Caco-2 (cell line): Measurements from ENCODE around the gene SMYD3. TPM values are rescaled to one million over a fixed set of nuclear protein-coding genes. Genes with fewer than 3 reads are reported as not detected.
"Not testable (repeated sequence)": the region's sequence is repeated elsewhere in the genome, so short reads cannot be mapped to it uniquely, and the experiment has no call there.

Experiments
- BruUV-seq: library from RNA; stranded (reverse); fragments of 400-500 nt; replicated peaks from 2 replicates; lab custom pipeline; 2021; lab: Mats Ljungman, UMichigan
- CTCF ChIA-PET: fragments of 300-600 bp; sonication (Branson Sonifier 250); formaldehyde crosslinking; loops from one replicate; lab custom pipeline; 2022; ENCODE audit warnings: antibody characterized with exemption; lab: Charles Lee
- POLR2A ChIA-PET: fragments of 300-600 bp; sonication (Branson Sonifier 250); formaldehyde crosslinking; loops from one replicate; lab custom pipeline; 2022; ENCODE audit warnings: antibody characterized with exemption; lab: Charles Lee
- DNase-seq, 2 experiments: peaks; one replicate each; pipeline versions ENCODE4 v3.0.0 to v3.0.0-alpha.2; 2020 to 2022
- H3K27me3 ChIP-seq: replicated peaks from 2 replicates; pipeline ENCODE4 v1.6.0; 2011; ENCODE audit warnings: low read length; ENCODE audit not compliant: control insufficient read depth, insufficient read depth
- H3K36me3 ChIP-seq: 2 replicates; pipeline ENCODE4 v1.5.1; 2011; ENCODE audit warnings: low read length; ENCODE audit not compliant: control insufficient read depth, insufficient read depth
- H3K4me1 ChIP-seq: fragments of 250-450 bp; sonication (Bioruptor Pico); 2 replicates; pipeline ENCODE4 v1.5.1; 2020; ENCODE audit warnings: mild to moderate bottlenecking
- H3K4me3 ChIP-seq: 2 replicates; pipeline ENCODE4 v1.5.1; 2011; ENCODE audit warnings: low read depth, mild to moderate bottlenecking, control low read depth, low read length
- H3K9me3 ChIP-seq: fragments of 250-450 bp; sonication (Bioruptor Pico); 2 replicates; pipeline ENCODE4 v1.5.1; 2020; ENCODE audit warnings: mild to moderate bottlenecking, moderate library complexity
- H3K27ac Mint-ChIP-seq: one replicate; pipeline ENCODE4 v1.8.0; 2022; ENCODE audit warnings: mixed read lengths; ENCODE audit not compliant: unreplicated experiment
- H3K27me3 Mint-ChIP-seq: one replicate; pipeline ENCODE4 v1.8.0; 2022; ENCODE audit warnings: mixed read lengths; ENCODE audit not compliant: insufficient read depth, unreplicated experiment
- H3K36me3 Mint-ChIP-seq: one replicate; pipeline ENCODE4 v1.8.0; 2022; ENCODE audit warnings: mild to moderate bottlenecking, mixed read lengths; ENCODE audit not compliant: insufficient read depth, unreplicated experiment
- H3K4me1 Mint-ChIP-seq: one replicate; pipeline ENCODE4 v1.8.0; 2022; ENCODE audit warnings: low read depth, mixed read lengths; ENCODE audit not compliant: unreplicated experiment
- H3K4me3 Mint-ChIP-seq: one replicate; pipeline ENCODE4 v1.8.0; 2022; ENCODE audit warnings: mild to moderate bottlenecking, moderate library complexity, mixed read lengths; ENCODE audit not compliant: unreplicated experiment
- H3K9me3 Mint-ChIP-seq: one replicate; pipeline ENCODE4 v1.8.0; 2022; ENCODE audit warnings: mixed read lengths; ENCODE audit not compliant: unreplicated experiment
- CTCF ChIP-seq, 2 experiments: fragments of 200-600 bp in 1 of 2; IDR thresholded peaks; 1 replicate in 1 of 2; 2 replicates in 1 of 2; pipeline versions ENCODE4 v1.5.1 to v1.8.0; 2011 to 2022; ENCODE audit warnings: antibody characterized with exemption in 1 of 2, control low read depth in 1 of 2, inconsistent platforms in 1 of 2, low read depth in 1 of 2, low read length in 1 of 2, mild to moderate bottlenecking in 1 of 2, moderate library complexity in 1 of 2; ENCODE audit not compliant: insufficient read depth in 1 of 2, severe bottlenecking in 1 of 2, unreplicated experiment in 1 of 2
- intact Hi-C: fragments of 100-400 bp; cut with micrococcal nuclease; formaldehyde crosslinking; loops from one replicate; pipeline ENCODE4 v1.10.0; 2022; ENCODE audit not compliant: unreplicated experiment
- total RNA-seq: library from RNA; stranded (reverse); gene quantifications from 2 replicates; pipeline ENCODE4 v1.2.3, GENCODE V29; 2022

SMYD3 gene
- total RNA-seq, 1 experiment from 2014 or later: 33.0 TPM

- TF ChIP-seq CTCF (IDR thresholded peaks at IDR 0.05; ENCODE audit: insufficient read depth in 1 of 2, low read depth in 1 of 2, low read length in 1 of 2, severe bottlenecking in 1 of 2, unreplicated experiment in 1 of 2): no peak
- DNase-seq: no peak
- H3K9me3 Mint-ChIP-seq: peaks cover 9% of the 10 kb centered on the region
- ChIA-PET CTCF (no interaction called here), POLR2A (no interaction called here)
- Histone ChIP-seq H3K9me3 (no peaks in the 10 kb centered on the region), H3K4me1 (no peaks in the 10 kb centered on the region), H3K27me3 (no peaks in the 10 kb centered on the region), H3K4me3 (no peak overlapping the region), H3K36me3 (no peaks in the 10 kb centered on the region)
- H3K27ac Mint-ChIP-seq: no peak overlapping the region
- H3K36me3 Mint-ChIP-seq: no peaks in the 10 kb centered on the region
- no peaks in the 10 kb centered on the region for H3K27me3 Mint-ChIP-seq
- intact Hi-C loops: loop anchor here (10.0 kb wide), 1 partner anchor 560 kb away; the partner anchor contains the start of gene KIF26B
- H3K4me3 Mint-ChIP-seq: no peak overlapping the region
- H3K4me1 Mint-ChIP-seq: no peaks in the 10 kb centered on the region
- BruUV-seq: no TSS peak
Measured at GRCh38 chr1:245715291-245715701, 791.8 kb downstream of the SMYD3 start.

- H3K4me1 Mint-ChIP-seq, DNase-seq, H3K27me3 Mint-ChIP-seq, H3K9me3 Mint-ChIP-seq, CTCF ChIA-PET, H3K4me3 Mint-ChIP-seq, BruUV-seq, H3K27ac Mint-ChIP-seq, H3K4me3 ChIP-seq, H3K9me3 ChIP-seq, POLR2A ChIA-PET, H3K36me3 ChIP-seq, H3K4me1 ChIP-seq, H3K27me3 ChIP-seq, H3K36me3 Mint-ChIP-seq: not testable (repeated sequence)
- intact Hi-C loops: loop anchor here (10.0 kb wide), 1 partner anchor 559 kb away; the partner anchor contains the start of gene KIF26B
Measured at GRCh38 chr1:245714027-245714426, 793.1 kb downstream of the SMYD3 start.

GRCh38 chr1:245710961-245711903, 795.8 kb downstream of the SMYD3 start:
- Mint-ChIP-seq H3K27ac (no peak overlapping the region), H3K4me1 (no peaks in the 10 kb centered on the region), H3K36me3 (no peaks in the 10 kb centered on the region), H3K9me3 (no peaks in the 10 kb centered on the region), H3K27me3 (no peaks in the 10 kb centered on the region), H3K4me3 (no peak overlapping the region)
- H3K27me3 ChIP-seq: no peaks in the 10 kb centered on the region
- no peaks in the 10 kb centered on the region for H3K4me1 ChIP-seq
- POLR2A ChIA-PET: no interaction called here
- no TSS peak for BruUV-seq
- intact Hi-C loops: loop anchor here (10.0 kb wide), 1 partner anchor 556 kb away; the partner anchor contains the start of gene KIF26B
- no peaks in the 10 kb centered on the region for H3K36me3 ChIP-seq
- H3K9me3 ChIP-seq: no peaks in the 10 kb centered on the region
- no peak for DNase-seq
- no peak for TF ChIP-seq CTCF (IDR thresholded peaks at IDR 0.05; ENCODE audit: insufficient read depth in 1 of 2, low read depth in 1 of 2, low read length in 1 of 2, severe bottlenecking in 1 of 2, unreplicated experiment in 1 of 2)
- no peak overlapping the region for H3K4me3 ChIP-seq
- CTCF ChIA-PET: interaction anchor here (0.7 kb wide), 1 partner anchor 333 kb away, joined by 3 read pairs; no protein-coding TSS in a partner anchor
